OCI-LY7 (cell line): ENCODE results near the gene PCDHA2.
"Not testable (repeated sequence)": the region's sequence is repeated elsewhere in the genome, so short reads cannot be mapped to it uniquely, and the experiment has no call there.

ENCODE experiments used
- EZH2phosphoT487 ChIP-seq: fragments of 200-600 bp; sonication (generic); IDR thresholded peaks from 2 replicates; pipeline ENCODE4 v1.6.1; 2018; ENCODE audit warnings: low read depth, borderline replicate concordance, mild to moderate bottlenecking, mixed run types, antibody characterized with exemption, low read length, moderate library complexity, mixed read lengths
- TF ChIP-seq, protein P1 (sequence below): fragments of 200-600 bp; sonication (generic); conservative IDR thresholded peaks from 2 replicates; pipeline ENCODE4 v1.5.1; 2014; ENCODE audit warnings: mild to moderate bottlenecking, antibody characterized with exemption, low read length, moderate library complexity, mixed read lengths

DNA sequence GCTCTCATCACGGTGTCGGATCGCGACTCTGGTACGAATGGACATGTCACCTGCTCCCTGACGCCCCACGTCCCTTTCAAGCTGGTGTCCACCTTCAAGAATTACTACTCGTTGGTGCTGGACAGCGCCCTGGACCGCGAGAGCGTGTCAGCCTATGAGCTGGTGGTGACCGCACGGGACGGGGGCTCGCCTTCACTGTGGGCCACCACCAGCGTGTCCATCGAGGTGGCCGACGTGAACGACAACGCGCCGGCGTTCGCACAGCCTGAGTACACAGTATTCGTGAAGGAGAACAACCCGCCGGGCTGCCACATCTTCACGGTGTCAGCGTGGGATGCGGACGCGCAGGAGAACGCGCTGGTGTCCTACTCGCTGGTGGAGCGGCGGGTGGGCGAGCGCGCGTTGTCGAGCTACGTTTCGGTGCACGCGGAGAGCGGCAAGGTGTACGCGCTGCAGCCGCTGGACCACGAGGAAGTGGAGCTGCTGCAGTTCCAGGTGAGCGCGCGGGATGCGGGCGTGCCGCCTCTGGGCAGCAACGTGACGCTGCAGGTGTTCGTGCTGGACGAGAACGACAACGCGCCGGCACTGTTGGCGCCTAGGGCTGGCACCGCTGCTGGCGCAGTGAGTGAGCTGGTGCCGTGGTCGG lies 1.5 kb downstream of the PCDHA2 start:
- TF ChIP-seq, protein P1, sequence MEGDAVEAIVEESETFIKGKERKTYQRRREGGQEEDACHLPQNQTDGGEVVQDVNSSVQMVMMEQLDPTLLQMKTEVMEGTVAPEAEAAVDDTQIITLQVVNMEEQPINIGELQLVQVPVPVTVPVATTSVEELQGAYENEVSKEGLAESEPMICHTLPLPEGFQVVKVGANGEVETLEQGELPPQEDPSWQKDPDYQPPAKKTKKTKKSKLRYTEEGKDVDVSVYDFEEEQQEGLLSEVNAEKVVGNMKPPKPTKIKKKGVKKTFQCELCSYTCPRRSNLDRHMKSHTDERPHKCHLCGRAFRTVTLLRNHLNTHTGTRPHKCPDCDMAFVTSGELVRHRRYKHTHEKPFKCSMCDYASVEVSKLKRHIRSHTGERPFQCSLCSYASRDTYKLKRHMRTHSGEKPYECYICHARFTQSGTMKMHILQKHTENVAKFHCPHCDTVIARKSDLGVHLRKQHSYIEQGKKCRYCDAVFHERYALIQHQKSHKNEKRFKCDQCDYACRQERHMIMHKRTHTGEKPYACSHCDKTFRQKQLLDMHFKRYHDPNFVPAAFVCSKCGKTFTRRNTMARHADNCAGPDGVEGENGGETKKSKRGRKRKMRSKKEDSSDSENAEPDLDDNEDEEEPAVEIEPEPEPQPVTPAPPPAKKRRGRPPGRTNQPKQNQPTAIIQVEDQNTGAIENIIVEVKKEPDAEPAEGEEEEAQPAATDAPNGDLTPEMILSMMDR, result not testable (repeated sequence)
- TF ChIP-seq EZH2phosphoT487, result not testable (repeated sequence)
